Ramos (cell line): Measurements from ENCODE around the gene FCHSD1.

ENCODE experiments used
- in situ Hi-C: fragments of 300-500 bp; cut with MboI; formaldehyde crosslinking; loops from one replicate; pipeline ENCODE4 v1.14.3; 2022; ENCODE audit warnings: low sequenced_read_pairs; ENCODE audit not compliant: unreplicated experiment

The FCHSD1 gene

DNA sequence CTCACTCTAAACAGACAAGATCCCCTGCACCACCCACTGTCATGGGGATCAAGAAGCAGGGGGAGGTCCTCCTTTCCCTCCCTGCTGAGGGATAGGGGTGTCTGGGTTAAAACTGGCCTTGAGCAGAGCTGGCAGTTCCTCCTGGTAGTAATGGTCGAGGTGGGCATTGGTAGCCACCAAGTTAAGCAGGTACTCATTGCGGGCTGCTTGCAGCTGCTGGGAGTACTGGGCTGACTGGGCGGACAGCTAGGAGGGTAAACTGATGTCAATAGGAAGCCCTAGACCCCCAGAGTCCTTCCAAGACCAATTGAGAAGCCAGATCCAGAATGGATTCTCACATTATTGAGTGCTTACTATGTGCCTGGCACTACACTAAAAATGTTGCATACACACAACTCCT, 3.4 kb downstream of the FCHSD1 start:
- in situ Hi-C loops, result no loop called here

DNA sequence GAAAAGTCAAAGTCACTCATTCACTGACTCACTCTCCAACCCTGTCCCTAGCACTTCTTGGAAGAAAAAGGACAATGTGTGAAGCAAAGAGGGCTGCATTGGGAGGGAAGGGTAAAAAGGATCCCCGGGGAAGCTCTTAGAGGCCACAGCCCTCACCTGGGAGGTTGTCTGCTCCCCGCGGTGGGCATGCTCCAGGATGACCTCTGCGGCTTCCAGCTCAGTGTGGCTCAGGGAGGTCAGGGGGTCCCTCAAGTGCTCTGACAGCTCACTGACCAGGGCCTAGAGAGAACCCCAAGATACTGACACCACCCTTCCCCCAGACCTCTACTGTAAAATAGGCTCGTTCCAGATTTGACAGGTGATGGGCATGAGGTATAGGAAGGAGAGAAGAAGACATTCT, 4.0 kb downstream of the FCHSD1 start:
- in situ Hi-C loops, result no loop called here

DNA sequence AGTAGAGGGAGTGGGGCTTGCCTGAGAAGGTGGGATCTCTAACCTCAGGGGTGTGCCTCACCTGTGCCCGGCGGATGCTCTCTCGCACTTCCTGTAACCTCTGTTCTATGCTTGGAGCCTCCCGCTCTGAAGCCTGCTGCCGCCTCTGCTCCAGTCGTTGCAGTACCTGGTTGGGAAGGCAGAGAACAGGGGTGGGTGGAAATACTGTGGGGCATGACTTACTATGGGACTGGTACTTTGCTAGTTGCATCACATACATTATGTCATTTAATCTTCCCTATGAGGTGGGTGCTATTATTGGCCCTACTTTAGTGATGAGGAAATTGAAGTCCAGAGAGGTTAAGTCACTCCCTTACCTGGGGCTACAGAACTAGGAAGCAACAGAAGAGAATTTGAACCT, 5.2 kb downstream of the FCHSD1 start:
- in situ Hi-C loops, result no loop called here

DNA sequence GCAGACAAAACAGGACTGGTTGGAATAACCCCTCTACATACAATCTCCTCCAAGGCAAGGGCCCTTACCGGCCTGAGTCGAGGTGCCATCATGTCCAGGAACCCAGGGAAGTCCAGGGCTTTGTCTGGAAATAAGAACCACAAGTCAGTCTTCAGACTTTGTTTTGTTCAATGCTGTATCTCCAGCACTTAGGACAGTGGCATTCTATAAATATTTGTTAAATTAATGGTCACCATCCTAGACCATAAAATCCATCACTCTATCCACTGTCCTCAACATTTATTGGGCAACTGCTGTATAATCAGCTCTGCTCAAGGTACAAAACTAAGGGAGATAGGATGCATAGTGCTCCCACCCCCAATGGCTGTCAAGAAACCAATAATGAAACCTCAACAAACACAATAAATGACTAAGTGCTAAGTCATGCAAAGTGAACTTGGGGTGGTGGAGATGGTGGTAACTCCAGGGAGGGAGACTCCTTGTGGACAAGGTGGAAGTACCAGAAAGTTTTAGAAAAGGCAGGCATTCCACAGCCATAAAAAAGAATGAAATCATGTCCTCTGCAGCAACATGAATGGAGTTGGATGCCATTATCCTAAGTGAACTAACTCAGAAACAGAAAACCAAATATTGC, 9.5 kb downstream of the FCHSD1 start:
- in situ Hi-C loops, result no loop called here

DNA sequence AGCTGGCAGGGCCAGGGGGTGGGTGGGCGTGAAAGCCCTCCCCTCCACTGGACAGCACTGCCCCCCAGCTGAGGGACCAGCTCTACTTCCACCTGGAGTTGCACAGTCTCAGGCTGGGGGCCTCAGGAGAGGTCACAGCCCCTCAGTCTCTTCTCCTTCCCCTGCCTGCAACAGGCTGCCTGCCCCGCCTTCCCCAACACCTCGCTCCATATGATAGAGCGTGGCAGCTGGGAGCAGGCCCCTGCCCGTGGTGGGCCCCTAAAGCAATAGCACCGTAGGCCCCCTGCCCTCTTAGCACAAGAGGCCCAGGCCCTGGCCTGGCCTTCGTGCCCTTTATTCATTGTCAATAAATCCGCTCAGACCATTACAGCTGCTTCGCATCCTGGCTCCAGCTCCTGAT, 10.5 kb downstream of the FCHSD1 start:
- in situ Hi-C loops, result no loop called here

DNA sequence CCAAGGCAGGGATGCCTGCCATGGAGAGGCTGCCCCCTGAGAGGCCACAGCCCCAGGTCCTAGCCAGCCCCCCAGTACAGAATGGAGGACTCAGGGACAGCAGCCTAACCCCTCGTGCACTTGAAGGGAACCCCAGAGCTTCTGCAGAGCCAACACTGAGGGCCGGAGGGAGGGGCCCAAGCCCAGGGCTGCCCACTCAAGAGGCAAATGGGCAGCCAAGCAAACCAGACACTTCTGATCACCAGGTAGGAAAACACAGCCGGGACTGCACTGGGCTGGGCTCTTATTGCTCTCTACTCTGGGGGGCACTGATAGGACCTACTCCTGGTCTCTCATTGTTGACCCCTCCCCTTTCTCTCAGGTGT, 11.2 kb downstream of the FCHSD1 start:
- in situ Hi-C loops, result no loop called here

DNA sequence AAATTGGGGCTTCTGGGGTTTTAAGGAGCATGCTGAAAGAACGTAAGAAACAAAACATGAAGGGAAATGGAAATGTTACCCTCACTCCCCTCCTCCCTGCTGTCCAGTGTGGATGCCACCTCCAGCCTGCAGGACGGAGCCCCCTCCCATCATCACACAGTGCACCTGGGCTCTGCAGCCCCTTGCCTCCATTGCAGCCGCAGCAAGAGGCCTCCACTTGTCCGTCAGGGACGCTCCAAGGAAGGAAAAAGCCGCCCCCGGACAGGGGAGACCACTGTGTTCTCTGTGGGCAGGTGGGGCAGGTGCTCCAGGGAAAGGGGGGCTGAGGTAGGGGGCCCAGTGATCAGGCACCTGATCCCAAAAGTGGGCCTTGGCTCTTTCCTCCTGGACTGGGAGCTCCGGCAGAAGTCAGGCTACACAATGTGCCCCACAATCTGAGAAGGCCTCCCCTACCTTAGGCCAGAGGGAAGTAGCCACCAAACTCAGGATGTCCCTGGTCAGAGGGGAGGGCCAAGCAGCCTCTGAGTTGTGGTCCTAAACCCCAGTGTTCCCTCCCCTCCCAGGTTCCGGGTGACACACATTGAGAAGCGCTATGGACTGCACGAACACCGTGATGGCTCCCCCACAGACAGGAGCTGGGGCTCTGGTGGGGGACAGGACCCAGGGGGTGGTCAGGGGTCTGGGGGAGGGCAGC, 11.7 kb downstream of the FCHSD1 start:
- in situ Hi-C loops, result no loop called here

DNA sequence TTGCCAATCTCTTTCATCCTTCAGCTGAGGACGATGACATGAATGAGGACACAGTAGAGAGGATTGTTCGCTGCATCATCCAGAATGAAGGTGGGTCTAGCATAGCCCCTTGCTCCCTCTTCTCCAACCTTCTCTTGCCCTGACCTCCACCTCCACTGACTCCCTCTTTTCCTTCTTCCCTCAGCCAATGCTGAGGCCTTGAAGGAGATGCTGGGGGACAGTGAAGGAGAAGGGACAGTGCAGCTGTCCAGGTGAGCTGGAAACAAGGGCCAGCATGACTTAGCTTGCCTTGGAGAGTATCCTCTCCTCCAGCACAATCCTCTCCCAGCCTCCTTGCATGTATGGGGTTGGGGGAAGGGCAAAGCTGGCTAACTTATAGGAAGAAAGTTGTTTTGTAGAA, 12.4 kb downstream of the FCHSD1 start:
- in situ Hi-C loops, result no loop called here

DNA sequence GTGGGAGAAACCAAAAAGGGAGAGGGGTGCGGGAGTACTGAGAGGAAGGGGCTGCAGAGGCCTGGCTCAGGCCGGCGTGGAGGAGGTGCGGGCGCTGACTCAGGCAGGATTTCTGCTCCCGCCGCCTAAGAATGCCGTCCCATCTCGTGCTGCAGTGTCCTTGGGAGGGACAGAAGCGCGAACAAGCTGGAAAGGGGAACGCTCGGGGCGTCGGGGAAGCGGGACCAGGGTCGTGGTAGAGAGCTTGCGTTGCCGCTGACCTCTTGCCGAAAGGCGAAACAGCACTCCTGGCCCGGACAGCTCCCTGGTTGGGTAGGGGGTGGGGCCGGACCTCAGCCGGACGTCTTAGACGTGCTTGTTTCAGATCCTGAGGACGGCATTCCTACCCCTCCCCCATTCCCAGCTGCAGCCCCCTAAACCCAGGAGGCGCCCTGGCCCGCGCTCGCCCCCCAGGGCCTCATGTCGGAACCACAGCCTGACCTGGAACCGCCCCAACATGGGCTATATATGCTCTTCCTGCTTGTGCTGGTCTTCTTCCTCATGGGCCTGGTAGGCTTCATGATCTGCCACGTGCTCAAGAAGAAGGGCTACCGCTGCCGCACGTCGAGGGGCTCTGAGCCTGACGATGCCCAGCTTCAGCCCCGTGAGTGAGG, 13.3 kb downstream of the FCHSD1 start:
- in situ Hi-C loops, result no loop called here

DNA sequence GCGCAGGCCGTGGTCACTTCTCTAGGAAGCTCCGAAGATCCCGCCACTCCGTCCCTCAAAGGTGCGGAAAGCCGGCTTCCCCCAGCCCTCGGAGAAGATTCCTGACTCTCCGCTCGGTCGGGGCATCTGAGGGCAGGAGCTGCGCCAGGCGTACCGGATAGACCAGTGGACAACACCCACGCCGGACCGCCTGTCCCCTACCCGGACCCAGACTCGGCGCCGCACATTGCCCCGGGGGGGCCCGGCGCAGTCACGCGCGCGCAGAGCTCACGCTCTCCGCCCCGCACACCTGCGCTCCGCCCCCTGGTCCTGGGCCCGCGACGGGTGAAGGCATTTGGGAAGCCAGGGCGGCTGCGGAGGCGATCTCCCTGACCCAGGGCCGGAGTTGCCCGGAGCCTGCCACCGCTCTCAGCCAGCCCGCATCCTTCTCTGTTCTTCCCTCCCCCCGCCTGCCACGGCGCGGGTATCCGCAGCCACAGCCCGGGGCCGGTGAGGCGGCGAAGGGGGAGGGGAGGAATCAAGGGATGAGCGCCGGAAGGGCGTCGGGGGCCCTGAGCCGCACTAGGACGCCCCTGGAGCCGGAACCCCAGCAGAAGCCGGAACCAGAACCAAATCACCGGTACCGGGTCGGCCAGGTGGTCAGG, 14.0 kb downstream of the FCHSD1 start:
- in situ Hi-C loops, result no loop called here

DNA sequence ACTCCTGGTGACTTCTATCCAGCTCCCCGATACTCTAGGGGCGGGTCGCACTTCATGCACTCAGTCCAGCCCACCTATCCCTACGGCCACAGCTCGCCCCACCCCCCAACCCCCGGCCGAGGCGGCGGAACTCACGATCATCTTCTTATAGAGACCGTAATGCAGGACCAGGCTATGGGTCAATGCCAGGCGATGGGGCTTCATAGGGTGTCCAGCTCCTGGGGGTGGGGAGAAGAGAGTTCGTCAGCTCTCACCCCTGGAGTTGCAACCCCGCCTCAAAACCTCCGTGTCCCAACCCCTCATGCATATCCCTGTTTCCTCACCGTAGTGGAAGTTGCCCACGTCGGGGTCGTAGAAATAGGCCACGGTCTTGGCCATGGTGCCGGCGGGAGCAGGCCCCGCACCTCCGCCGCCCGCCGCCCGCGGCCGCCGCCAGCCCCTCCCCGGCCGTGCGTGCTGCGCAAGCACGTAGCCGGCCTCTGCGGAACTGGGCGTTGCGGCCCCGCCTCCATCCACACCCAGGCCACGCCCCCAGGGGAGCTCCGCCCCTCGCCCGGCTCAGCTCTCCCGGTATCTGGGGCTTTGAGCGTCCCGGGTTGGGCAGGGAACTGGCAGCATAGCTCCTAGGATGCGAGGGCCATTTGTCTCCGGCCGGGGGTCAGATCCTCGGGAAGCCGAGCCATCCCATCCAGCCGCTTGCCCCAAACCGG, 14.7 kb downstream of the FCHSD1 start, which contains the start of the genes HDAC3 and RELL2:
TSS of gene HDAC3 (minus strand) at position 437 of the 710 bp plus-strand sequence. CDS start at position 378, 59 bp downstream.
TSS of gene RELL2 (plus strand) at position 585 of the 710 bp plus-strand sequence. CDS start 1,229 bp downstream, outside the sequence.
- in situ Hi-C loops, result no loop called here

DNA sequence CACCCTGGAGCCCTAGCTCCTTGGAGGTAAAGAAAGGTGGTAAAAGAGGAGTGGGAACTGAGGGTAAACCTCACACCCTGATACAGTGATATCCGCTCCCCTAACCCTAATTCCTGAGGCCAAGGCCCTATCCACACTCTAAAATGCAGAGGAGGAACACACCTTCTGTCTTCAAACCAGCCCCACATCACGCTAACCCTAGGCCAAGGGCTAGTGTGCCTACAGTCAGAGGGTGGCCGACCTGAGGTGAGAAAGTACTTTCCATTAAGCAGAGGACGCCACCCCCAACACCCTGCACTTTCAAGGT, 15.2 kb downstream of the FCHSD1 start:
- in situ Hi-C loops, result no loop called here

DNA sequence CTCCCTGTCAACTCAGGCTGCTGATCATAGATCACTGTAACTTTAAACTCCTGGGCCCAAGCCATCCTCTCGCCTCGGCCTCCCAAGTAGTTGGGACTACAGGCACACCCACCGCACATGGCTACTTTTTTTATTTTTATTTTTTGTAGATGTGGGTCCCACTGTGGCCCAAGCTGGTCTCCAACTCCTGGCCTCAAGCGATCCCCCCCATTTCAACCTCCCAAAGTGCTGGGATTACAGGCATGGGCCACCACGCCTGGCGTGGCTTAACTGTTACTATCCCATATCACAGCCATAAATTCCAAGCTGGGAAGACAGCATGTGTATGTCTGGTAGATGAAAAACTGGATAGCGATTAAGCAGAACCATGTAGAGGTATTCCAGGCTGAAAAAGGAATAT, 15.6 kb downstream of the FCHSD1 start:
- in situ Hi-C loops, result no loop called here

DNA sequence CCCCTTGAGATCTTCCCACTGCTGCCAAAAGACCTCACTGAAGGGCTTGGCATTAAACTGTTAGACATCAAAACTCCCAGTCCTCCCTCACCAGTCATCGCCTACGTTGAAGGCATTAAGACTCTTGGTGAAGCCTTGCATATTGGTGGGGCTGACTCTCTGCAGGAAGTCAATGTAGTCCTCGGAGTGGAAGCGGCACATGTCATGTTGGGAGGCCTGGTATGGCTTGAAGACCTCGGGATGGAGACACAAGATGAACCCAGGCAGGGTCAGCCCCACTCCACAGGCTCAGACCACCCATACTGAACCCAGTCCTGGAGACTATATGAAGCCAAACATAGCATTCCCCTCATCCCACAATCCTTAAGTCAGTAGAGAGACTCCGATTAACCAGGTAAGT, 16.5 kb downstream of the FCHSD1 start:
- in situ Hi-C loops, result no loop called here

DNA sequence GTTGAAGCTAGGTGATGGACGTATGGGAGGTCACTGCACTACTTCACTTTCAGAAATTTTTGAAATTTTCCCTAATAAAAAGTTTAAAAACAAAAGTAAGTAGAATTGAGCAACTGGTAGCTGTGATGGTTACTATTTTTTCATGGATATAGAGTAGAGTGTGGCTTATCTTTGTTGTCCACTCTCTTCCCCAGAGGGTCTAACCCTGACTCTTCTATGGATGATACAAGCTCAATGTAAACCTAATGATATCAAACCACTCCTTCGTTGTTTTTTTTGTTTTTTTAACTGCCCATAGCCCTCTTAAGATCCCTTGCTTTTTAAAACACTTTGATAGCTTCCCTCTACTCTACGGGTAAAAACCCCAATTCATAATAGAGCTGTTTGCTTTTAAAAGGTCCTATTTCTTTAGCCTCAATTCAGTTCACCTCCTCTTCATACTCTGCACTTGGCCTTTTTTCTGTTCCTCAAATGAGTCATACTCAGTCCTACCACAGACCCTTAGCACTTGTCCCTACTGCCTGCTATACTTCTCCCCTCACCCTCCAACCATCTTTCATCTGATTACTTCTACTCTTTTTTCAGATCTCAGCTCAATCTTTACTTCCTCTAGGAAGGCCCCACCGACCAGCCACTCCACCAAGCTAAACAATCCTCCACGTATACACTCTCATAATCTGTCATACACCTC, 17.2 kb downstream of the FCHSD1 start:
- in situ Hi-C loops, result no loop called here

DNA sequence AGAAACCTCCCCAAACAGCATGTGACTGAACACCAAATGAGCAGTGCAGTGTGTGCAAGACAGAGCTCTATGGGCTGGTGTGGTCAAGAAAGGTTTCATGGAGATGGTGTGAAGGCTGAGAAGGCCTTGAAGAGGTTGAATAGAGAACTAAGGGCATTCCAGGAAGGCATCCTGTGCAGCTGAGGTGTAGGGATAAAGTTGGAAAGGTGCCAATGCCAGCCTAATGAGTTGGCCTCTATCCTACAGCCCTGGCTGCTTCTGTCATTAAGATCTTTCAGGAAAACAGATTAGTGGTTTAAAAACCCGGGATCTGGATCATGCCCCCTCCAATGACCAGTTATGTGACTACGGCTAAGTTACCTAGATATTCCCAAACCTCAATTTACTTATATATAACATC, 18.6 kb downstream of the FCHSD1 start:
- in situ Hi-C loops, result no loop called here

DNA sequence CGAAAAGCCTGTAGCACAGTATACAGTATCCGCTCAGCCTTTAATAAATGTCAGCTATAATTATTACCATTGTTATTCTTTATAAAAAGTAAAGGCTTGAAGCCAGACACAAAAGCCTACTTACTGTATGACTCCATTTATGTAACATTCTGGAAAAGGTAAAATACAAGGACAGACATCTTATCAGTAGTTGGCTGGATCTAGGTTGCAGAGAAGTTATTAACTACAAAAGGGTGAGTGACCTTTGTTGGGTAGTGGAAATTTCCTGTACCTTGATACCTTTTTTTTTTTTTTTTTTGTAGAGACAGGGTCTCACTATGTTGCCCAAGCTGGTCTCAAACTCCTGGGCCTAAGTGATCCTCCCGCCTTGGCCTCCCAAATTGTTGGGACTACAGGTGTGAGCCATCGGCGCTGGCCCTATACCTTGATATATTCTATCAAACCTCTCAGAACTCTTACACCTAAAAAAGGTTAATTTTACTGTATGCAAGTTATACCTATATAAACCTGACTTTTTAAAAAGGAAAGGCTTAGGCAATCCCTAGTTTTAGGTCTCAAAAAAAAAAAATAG, 20.6 kb downstream of the FCHSD1 start:
- in situ Hi-C loops, result no loop called here

DNA sequence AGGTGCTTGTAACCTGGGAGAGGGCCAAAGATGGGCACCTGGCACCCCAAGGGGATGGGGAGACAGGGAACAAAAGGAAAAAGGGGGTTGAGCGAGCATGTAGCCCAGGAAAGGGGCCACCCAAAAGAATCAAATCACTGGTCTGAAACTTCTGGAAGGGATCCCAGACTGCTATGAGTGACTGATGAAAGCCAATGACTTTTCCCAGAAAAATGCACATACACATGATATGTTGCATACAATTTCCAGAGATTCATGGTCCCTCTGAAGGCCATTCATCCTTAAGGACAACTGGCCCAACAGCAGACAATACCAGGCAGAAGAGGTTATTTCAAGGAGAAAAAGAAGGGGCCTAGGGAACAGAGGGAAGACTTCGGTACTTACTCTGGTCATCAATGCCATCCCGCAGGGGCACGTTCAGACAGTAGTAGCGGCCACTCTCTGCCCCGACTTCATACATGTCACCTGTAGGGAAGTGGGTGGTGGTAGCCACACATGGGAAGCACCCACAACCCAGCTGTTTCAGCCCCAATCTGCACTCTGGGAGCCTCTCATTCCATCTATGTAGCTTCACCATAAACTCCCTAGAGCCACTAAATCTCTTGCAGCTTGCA, 22.9 kb downstream of the FCHSD1 start:
- in situ Hi-C loops, result no loop called here

DNA sequence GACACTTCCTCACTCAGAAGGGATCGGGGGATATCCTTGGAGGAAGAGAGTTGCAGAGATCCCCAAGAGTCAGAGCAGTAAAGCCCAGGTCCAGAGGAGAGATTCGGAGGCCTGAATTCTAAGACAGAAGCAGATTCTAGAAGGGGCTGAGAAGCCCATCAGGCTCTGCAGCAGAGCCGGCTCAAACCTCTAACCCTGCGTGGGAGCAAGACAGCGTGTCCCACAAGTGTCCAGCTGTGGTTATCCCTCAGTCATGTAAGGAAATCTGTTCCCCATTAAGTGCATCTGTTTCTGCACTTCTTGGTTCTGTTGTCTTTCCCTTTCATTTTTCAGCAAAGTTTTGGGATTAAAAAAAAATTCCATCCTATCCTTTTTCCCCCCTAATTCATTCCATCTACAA, 27.6 kb downstream of the FCHSD1 start:
- in situ Hi-C loops, result loop anchor here (5.0 kb wide), 1 partner anchor 36 kb away; no protein-coding TSS in a partner anchor
